ENCODE data around the gene RFK. TPM values are rescaled to one million over a fixed set of nuclear protein-coding genes. Genes with fewer than 3 reads are reported as not detected.

RFK gene
- total and polyA plus RNA-seq, 4 donors = 13.2 to 23.0 (median 16.9) TPM

GRCh38 chr9:76370396-76371023 lies 23.7 kb downstream of the RFK start:
- DNase-seq (ENCODE audit: low spot score) = no peak
- H3K36me3 ChIP-seq (ENCODE audit: control insufficient read depth in 4 of 4, insufficient read depth in 3 of 4, low read depth in 1 of 4, low read length in 3 of 4) = no peaks in the 10 kb centered on the region
- no peak overlapping the region for H3K4me3 ChIP-seq (ENCODE audit: low read depth in 1 of 3, low read length in 3 of 3)
- no peaks in the 10 kb centered on the region for H3K9me3 ChIP-seq (ENCODE audit: control insufficient read depth in 4 of 4, low read length in 3 of 4)
- no peak for TF ChIP-seq YY1 (IDR thresholded peaks at IDR 0.05)
- TF ChIP-seq RAD21 (IDR thresholded peaks at IDR 0.05) = no peak
- TF ChIP-seq TAF1 (conservative IDR thresholded peaks at IDR 0.05) = no peak
- no peak for TF ChIP-seq ATF3 (IDR thresholded peaks at IDR 0.05)
- no peak for TF ChIP-seq JUND (IDR thresholded peaks at IDR 0.05)
- TF ChIP-seq RXRA (IDR thresholded peaks at IDR 0.05) = no peak
- no peak for TF ChIP-seq NR2F2 (IDR thresholded peaks at IDR 0.05)
- TF ChIP-seq CTCF (IDR thresholded peaks at IDR 0.05; ENCODE audit: low read depth, low read length, missing input control) = no peak
- TF ChIP-seq FOXA1 (IDR thresholded peaks at IDR 0.05) = no peak
- no peak overlapping the region for H3K9ac ChIP-seq (ENCODE audit: low read depth in 1 of 2, low read length in 2 of 2)
- H3K27ac ChIP-seq (ENCODE audit: low read depth in 1 of 2, low read length in 2 of 2) = no peak overlapping the region
- WGBS = 81% methylated on average over 3 of the region's 3 CpGs
- peaks cover 2 to 49% (median 48%) of the 10 kb centered on the region in 4 donors for H3K4me1 ChIP-seq (ENCODE audit: control insufficient read depth in 4 of 4, insufficient read depth in 4 of 4, low read length in 3 of 4)
- H3K27me3 ChIP-seq (ENCODE audit: control insufficient read depth in 4 of 4, insufficient read depth in 4 of 4, low read length in 3 of 4) = no peaks in the 10 kb centered on the region

- no peak overlapping the region for H3K4me3 ChIP-seq (ENCODE audit: low read depth in 1 of 3, low read length in 3 of 3)
- H3K9ac ChIP-seq (ENCODE audit: low read depth in 1 of 2, low read length in 2 of 2) = no peak overlapping the region
- DNase-seq (ENCODE audit: low spot score) = no peak
- no peak overlapping the region for H3K27ac ChIP-seq (ENCODE audit: low read depth in 1 of 2, low read length in 2 of 2)
- H3K4me1 ChIP-seq (ENCODE audit: control insufficient read depth in 4 of 4, insufficient read depth in 4 of 4, low read length in 3 of 4) = peaks cover 2 to 40% (median 39%) of the 10 kb centered on the region in 4 donors
- no peaks in the 10 kb centered on the region for H3K27me3 ChIP-seq (ENCODE audit: control insufficient read depth in 4 of 4, insufficient read depth in 4 of 4, low read length in 3 of 4)
- TF ChIP-seq FOXA1 (IDR thresholded peaks at IDR 0.05) (no peak), RAD21 (IDR thresholded peaks at IDR 0.05) (peak in 1 of 2 donors; percentile 27), HNF4A (conservative IDR thresholded peaks at IDR 0.05) (peak; percentile 34 to 58)
- no peaks in the 10 kb centered on the region for H3K36me3 ChIP-seq (ENCODE audit: control insufficient read depth in 4 of 4, insufficient read depth in 3 of 4, low read depth in 1 of 4, low read length in 3 of 4)
- 26% methylated on average over 4 of the region's 4 CpGs for WGBS
- no peaks in the 10 kb centered on the region for H3K9me3 ChIP-seq (ENCODE audit: control insufficient read depth in 4 of 4, low read length in 3 of 4)
These were observed 24.6 kb downstream of the RFK start for GRCh38 chr9:76369583-76369982.

- H3K4me1 ChIP-seq (ENCODE audit: control insufficient read depth in 4 of 4, insufficient read depth in 4 of 4, low read length in 3 of 4) = peaks cover 3 to 15% (median 11%) of the 10 kb centered on the region in 4 donors
- 87% methylated on average over 4 of the region's 4 CpGs for WGBS
- H3K27me3 ChIP-seq (ENCODE audit: control insufficient read depth in 4 of 4, insufficient read depth in 4 of 4, low read length in 3 of 4) = no peaks in the 10 kb centered on the region
- H3K9ac ChIP-seq (ENCODE audit: low read depth in 1 of 2, low read length in 2 of 2) = no peak overlapping the region
- no peaks in the 10 kb centered on the region for H3K9me3 ChIP-seq (ENCODE audit: control insufficient read depth in 4 of 4, low read length in 3 of 4)
- no peak for TF ChIP-seq CTCF (IDR thresholded peaks at IDR 0.05; ENCODE audit: low read depth, low read length, missing input control)
- no peak for TF ChIP-seq HNF4A (conservative IDR thresholded peaks at IDR 0.05)
- TF ChIP-seq MAX (IDR thresholded peaks at IDR 0.05) = no peak
- no peak for TF ChIP-seq YY1 (IDR thresholded peaks at IDR 0.05)
- no peak for DNase-seq (ENCODE audit: low spot score)
- no peak overlapping the region for H3K27ac ChIP-seq (ENCODE audit: low read depth in 1 of 2, low read length in 2 of 2)
- H3K36me3 ChIP-seq (ENCODE audit: control insufficient read depth in 4 of 4, insufficient read depth in 3 of 4, low read depth in 1 of 4, low read length in 3 of 4) = no peaks in the 10 kb centered on the region
- no peak overlapping the region for H3K4me3 ChIP-seq (ENCODE audit: low read depth in 1 of 3, low read length in 3 of 3)
These were observed 28.0 kb downstream of the RFK start for GRCh38 chr9:76366275-76366674.
